Astrocyte (in vitro differentiated cells and primary cell): Measurements from ENCODE around the gene MTARC2. TPM values are rescaled to one million over a fixed set of nuclear protein-coding genes. Genes with fewer than 3 reads are reported as not detected.

ENCODE experiments used
- DNase-seq: peaks from one replicate; pipeline ENCODE4 v3.0.0-alpha.2; 2010; ENCODE audit warnings: low read depth
- FAIRE-seq: peaks from 2 replicates; lab custom pipeline; 2011; peaks lifted over from hg19 to GRCh38; lab: Jason Lieb, UNC
- H2AFZ ChIP-seq: 2 replicates; pipeline ENCODE4 v1.6.0; 2012; ENCODE audit warnings: low read depth, low read length, inconsistent platforms
- H3K27ac ChIP-seq: 2 replicates; pipeline ENCODE4 v1.5.1; 2011; ENCODE audit warnings: low read depth, low read length, inconsistent platforms
- H3K27me3 ChIP-seq: 2 replicates; pipeline ENCODE4 v1.6.0; 2011; ENCODE audit warnings: low read length, inconsistent platforms; ENCODE audit not compliant: insufficient read depth
- H3K36me3 ChIP-seq: 2 replicates; pipeline ENCODE4 v1.5.1; 2011; ENCODE audit warnings: low read length, inconsistent platforms; ENCODE audit not compliant: insufficient read depth
- H3K4me1 ChIP-seq: 2 replicates; pipeline ENCODE4 v1.5.1; 2011; ENCODE audit warnings: low read length, inconsistent platforms; ENCODE audit not compliant: insufficient read depth
- H3K4me2 ChIP-seq: 2 replicates; pipeline ENCODE4 v1.6.0; 2012; ENCODE audit warnings: low read length, inconsistent platforms
- H3K4me3 ChIP-seq: 2 replicates; pipeline ENCODE4 v1.5.1; 2011; ENCODE audit warnings: low read depth, mild to moderate bottlenecking, low read length, inconsistent platforms; ENCODE audit not compliant: insufficient read depth
- H3K79me2 ChIP-seq: 2 replicates; pipeline ENCODE4 v1.6.0; 2012; ENCODE audit warnings: mild to moderate bottlenecking, low read length, inconsistent platforms; ENCODE audit not compliant: insufficient read depth
- H3K9ac ChIP-seq: 2 replicates; pipeline ENCODE4 v1.6.0; 2012; ENCODE audit warnings: mild to moderate bottlenecking, low read length, inconsistent platforms
- H3K9me3 ChIP-seq: 2 replicates; pipeline ENCODE4 v1.5.1; 2012; ENCODE audit warnings: low read depth, mild to moderate bottlenecking, low read length, inconsistent platforms; ENCODE audit not compliant: insufficient read depth
- H4K20me1 ChIP-seq: 2 replicates; pipeline ENCODE4 v1.6.0; 2012; ENCODE audit warnings: low read length, inconsistent platforms; ENCODE audit not compliant: insufficient read depth
- H3K27ac Mint-ChIP-seq: one replicate; pipeline ENCODE4 v1.8.0; 2021; ENCODE audit warnings: mild to moderate bottlenecking, mixed read lengths; ENCODE audit not compliant: unreplicated experiment
- H3K27me3 Mint-ChIP-seq: one replicate; pipeline ENCODE4 v1.8.0; 2021; ENCODE audit warnings: low read depth, mixed read lengths; ENCODE audit not compliant: unreplicated experiment
- H3K36me3 Mint-ChIP-seq: one replicate; pipeline ENCODE4 v1.8.0; 2021; ENCODE audit warnings: low read depth, mixed read lengths; ENCODE audit not compliant: unreplicated experiment
- H3K4me1 Mint-ChIP-seq: one replicate; pipeline ENCODE4 v1.8.0; 2021; ENCODE audit warnings: low read depth, mixed read lengths; ENCODE audit not compliant: unreplicated experiment
- H3K4me3 Mint-ChIP-seq: one replicate; pipeline ENCODE4 v1.8.0; 2021; ENCODE audit warnings: mild to moderate bottlenecking, moderate library complexity, mixed read lengths; ENCODE audit not compliant: unreplicated experiment
- H3K9me3 Mint-ChIP-seq: one replicate; pipeline ENCODE4 v1.8.0; 2021; ENCODE audit warnings: mild to moderate bottlenecking, mixed read lengths; ENCODE audit not compliant: unreplicated experiment
- CTCF ChIP-seq: IDR thresholded peaks from 2 replicates; pipeline ENCODE4 v1.5.1; 2011; ENCODE audit warnings: low read depth, mild to moderate bottlenecking, inconsistent platforms, low read length, moderate library complexity; ENCODE audit not compliant: insufficient read depth
- EZH2 ChIP-seq: IDR thresholded peaks from 2 replicates; pipeline ENCODE4 v1.6.1; 2012; ENCODE audit warnings: mild to moderate bottlenecking, low read length, inconsistent platforms; ENCODE audit not compliant: insufficient read depth
- total RNA-seq: library from RNA; stranded (reverse); gene quantifications from 2 replicates; pipeline ENCODE4 v1.2.1, GENCODE V29; 2021

Gene MTARC2
- total RNA-seq, 1 donor from 2014 or later, result 3.1 TPM

GRCh38 chr1:220804202-220804586, 56.1 kb downstream of the MTARC2 start:
- no peaks in the 10 kb centered on the region for H3K36me3 ChIP-seq
- H3K9me3 ChIP-seq, result no peaks in the 10 kb centered on the region
- no peak overlapping the region for H3K27ac Mint-ChIP-seq
- peaks cover 6% of the 10 kb centered on the region for H3K27me3 Mint-ChIP-seq
- no peak overlapping the region for H2AFZ ChIP-seq
- FAIRE-seq (no peak), DNase-seq (no peak)
- H3K36me3 Mint-ChIP-seq, result peaks cover 3% of the 10 kb centered on the region
- H3K27me3 ChIP-seq, result no peaks in the 10 kb centered on the region
- no peak for TF ChIP-seq EZH2
- TF ChIP-seq CTCF, result no peak
- no peak overlapping the region for H3K27ac ChIP-seq
- H3K4me1 ChIP-seq, result peaks cover 2% of the 10 kb centered on the region
- H3K4me1 Mint-ChIP-seq, result no peaks in the 10 kb centered on the region
- no peak overlapping the region for H3K4me3 ChIP-seq
- H3K9ac ChIP-seq, result no peak overlapping the region
- H3K9me3 Mint-ChIP-seq, result no peaks in the 10 kb centered on the region
- H4K20me1 ChIP-seq, result no peaks in the 10 kb centered on the region
- no peak overlapping the region for H3K4me2 ChIP-seq
- H3K79me2 ChIP-seq, result no peaks in the 10 kb centered on the region
- no peak overlapping the region for H3K4me3 Mint-ChIP-seq

- Mint-ChIP-seq H3K36me3 (peaks cover 2% of the 10 kb centered on the region), H3K4me3 (no peak overlapping the region), H3K4me1 (no peaks in the 10 kb centered on the region), H3K27ac (no peak overlapping the region), H3K27me3 (no peaks in the 10 kb centered on the region), H3K9me3 (no peaks in the 10 kb centered on the region)
- no peak overlapping the region for H2AFZ ChIP-seq
- H3K4me1 ChIP-seq, result peaks cover 2% of the 10 kb centered on the region
- no peak for TF ChIP-seq EZH2
- TF ChIP-seq CTCF, result no peak
- no peaks in the 10 kb centered on the region for H4K20me1 ChIP-seq
- no peak for DNase-seq
- FAIRE-seq, result no peak
- no peak overlapping the region for H3K27ac ChIP-seq
- H3K4me3 ChIP-seq, result no peak overlapping the region
- no peaks in the 10 kb centered on the region for H3K9me3 ChIP-seq
- no peaks in the 10 kb centered on the region for H3K36me3 ChIP-seq
- H3K27me3 ChIP-seq, result no peaks in the 10 kb centered on the region
- no peak overlapping the region for H3K9ac ChIP-seq
- H3K79me2 ChIP-seq, result no peaks in the 10 kb centered on the region
- no peak overlapping the region for H3K4me2 ChIP-seq
These were observed 58.3 kb downstream of the MTARC2 start for GRCh38 chr1:220806408-220806807.

- Histone ChIP-seq H3K4me2 (no peak overlapping the region), H3K4me1 (peaks cover 2% of the 10 kb centered on the region), H3K36me3 (no peaks in the 10 kb centered on the region), H3K27ac (no peak overlapping the region), H3K4me3 (no peak overlapping the region), H2AFZ (no peak overlapping the region), H3K79me2 (no peaks in the 10 kb centered on the region), H3K9me3 (no peaks in the 10 kb centered on the region), H3K9ac (no peak overlapping the region), H4K20me1 (no peaks in the 10 kb centered on the region), H3K27me3 (no peaks in the 10 kb centered on the region)
- DNase-seq, result no peak
- Mint-ChIP-seq H3K4me3 (no peak overlapping the region), H3K4me1 (no peaks in the 10 kb centered on the region), H3K27me3 (no peaks in the 10 kb centered on the region), H3K27ac (no peak overlapping the region), H3K36me3 (peaks cover 2% of the 10 kb centered on the region), H3K9me3 (peaks cover 6% of the 10 kb centered on the region)
- no peak for TF ChIP-seq CTCF
- TF ChIP-seq EZH2, result no peak
- no peak for FAIRE-seq
These were observed 59.6 kb downstream of the MTARC2 start for GRCh38 chr1:220807726-220808125.
